Measurements from ENCODE around the gene SUMO3. TPM values are rescaled to one million over a fixed set of nuclear protein-coding genes. Genes with fewer than 3 reads are reported as not detected.

The SUMO3 gene
- total RNA-seq, 1 experiment from 2014 or later, result 81.7 TPM

DNA sequence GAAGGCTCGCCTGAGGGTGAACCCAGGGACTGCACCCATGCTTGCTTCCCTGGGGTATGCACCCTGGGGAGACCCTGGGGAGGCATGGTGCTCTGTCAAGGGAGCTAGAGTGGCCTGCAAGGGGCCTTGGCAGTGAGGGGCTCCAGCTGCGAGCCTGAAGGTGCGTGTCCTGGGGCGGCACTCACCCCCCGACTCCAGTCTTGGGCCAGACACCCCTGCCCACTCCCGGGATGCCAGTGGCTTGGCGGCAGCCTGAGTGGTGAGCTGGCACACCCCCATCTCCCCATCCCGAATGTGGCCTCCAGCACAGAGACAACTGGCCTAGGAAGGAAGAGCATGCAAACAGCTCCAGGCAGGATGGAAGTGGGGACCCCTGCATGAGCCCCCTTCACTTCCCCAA, 2.6 kb downstream of the SUMO3 start (continued):
- TF ChIP-seq, protein P1, sequence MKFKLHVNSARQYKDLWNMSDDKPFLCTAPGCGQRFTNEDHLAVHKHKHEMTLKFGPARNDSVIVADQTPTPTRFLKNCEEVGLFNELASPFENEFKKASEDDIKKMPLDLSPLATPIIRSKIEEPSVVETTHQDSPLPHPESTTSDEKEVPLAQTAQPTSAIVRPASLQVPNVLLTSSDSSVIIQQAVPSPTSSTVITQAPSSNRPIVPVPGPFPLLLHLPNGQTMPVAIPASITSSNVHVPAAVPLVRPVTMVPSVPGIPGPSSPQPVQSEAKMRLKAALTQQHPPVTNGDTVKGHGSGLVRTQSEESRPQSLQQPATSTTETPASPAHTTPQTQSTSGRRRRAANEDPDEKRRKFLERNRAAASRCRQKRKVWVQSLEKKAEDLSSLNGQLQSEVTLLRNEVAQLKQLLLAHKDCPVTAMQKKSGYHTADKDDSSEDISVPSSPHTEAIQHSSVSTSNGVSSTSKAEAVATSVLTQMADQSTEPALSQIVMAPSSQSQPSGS (CRISPR knock-in tag; IDR thresholded peaks at IDR 0.05; ENCODE audit: borderline replicate concordance, low read depth), result no peak
- TF ChIP-seq SMAD3 (CRISPR knock-in tag; IDR thresholded peaks at IDR 0.05; ENCODE audit: borderline replicate concordance) (no peak), MXD4 (CRISPR knock-in tag; IDR thresholded peaks at IDR 0.05; ENCODE audit: borderline replicate concordance) (no peak), ZNF138 (CRISPR knock-in tag; conservative IDR thresholded peaks at IDR 0.05) (no peak)
- TF ChIP-seq, protein P2, sequence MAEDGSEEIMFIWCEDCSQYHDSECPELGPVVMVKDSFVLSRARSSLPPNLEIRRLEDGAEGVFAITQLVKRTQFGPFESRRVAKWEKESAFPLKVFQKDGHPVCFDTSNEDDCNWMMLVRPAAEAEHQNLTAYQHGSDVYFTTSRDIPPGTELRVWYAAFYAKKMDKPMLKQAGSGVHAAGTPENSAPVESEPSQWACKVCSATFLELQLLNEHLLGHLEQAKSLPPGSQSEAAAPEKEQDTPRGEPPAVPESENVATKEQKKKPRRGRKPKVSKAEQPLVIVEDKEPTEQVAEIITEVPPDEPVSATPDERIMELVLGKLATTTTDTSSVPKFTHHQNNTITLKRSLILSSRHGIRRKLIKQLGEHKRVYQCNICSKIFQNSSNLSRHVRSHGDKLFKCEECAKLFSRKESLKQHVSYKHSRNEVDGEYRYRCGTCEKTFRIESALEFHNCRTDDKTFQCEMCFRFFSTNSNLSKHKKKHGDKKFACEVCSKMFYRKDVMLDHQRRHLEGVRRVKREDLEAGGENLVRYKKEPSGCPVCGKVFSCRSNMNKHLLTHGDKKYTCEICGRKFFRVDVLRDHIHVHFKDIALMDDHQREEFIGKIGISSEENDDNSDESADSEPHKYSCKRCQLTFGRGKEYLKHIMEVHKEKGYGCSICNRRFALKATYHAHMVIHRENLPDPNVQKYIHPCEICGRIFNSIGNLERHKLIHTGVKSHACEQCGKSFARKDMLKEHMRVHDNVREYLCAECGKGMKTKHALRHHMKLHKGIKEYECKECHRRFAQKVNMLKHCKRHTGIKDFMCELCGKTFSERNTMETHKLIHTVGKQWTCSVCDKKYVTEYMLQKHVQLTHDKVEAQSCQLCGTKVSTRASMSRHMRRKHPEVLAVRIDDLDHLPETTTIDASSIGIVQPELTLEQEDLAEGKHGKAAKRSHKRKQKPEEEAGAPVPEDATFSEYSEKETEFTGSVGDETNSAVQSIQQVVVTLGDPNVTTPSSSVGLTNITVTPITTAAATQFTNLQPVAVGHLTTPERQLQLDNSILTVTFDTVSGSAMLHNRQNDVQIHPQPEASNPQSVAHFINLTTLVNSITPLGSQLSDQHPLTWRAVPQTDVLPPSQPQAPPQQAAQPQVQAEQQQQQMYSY (CRISPR knock-in tag; IDR thresholded peaks at IDR 0.05), result no peak
- TF ChIP-seq, protein P3, sequence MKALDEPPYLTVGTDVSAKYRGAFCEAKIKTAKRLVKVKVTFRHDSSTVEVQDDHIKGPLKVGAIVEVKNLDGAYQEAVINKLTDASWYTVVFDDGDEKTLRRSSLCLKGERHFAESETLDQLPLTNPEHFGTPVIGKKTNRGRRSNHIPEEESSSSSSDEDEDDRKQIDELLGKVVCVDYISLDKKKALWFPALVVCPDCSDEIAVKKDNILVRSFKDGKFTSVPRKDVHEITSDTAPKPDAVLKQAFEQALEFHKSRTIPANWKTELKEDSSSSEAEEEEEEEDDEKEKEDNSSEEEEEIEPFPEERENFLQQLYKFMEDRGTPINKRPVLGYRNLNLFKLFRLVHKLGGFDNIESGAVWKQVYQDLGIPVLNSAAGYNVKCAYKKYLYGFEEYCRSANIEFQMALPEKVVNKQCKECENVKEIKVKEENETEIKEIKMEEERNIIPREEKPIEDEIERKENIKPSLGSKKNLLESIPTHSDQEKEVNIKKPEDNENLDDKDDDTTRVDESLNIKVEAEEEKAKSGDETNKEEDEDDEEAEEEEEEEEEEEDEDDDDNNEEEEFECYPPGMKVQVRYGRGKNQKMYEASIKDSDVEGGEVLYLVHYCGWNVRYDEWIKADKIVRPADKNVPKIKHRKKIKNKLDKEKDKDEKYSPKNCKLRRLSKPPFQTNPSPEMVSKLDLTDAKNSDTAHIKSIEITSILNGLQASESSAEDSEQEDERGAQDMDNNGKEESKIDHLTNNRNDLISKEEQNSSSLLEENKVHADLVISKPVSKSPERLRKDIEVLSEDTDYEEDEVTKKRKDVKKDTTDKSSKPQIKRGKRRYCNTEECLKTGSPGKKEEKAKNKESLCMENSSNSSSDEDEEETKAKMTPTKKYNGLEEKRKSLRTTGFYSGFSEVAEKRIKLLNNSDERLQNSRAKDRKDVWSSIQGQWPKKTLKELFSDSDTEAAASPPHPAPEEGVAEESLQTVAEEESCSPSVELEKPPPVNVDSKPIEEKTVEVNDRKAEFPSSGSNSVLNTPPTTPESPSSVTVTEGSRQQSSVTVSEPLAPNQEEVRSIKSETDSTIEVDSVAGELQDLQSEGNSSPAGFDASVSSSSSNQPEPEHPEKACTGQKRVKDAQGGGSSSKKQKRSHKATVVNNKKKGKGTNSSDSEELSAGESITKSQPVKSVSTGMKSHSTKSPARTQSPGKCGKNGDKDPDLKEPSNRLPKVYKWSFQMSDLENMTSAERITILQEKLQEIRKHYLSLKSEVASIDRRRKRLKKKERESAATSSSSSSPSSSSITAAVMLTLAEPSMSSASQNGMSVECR (CRISPR knock-in tag; IDR thresholded peaks at IDR 0.05; ENCODE audit: borderline replicate concordance), result no peak

DNA sequence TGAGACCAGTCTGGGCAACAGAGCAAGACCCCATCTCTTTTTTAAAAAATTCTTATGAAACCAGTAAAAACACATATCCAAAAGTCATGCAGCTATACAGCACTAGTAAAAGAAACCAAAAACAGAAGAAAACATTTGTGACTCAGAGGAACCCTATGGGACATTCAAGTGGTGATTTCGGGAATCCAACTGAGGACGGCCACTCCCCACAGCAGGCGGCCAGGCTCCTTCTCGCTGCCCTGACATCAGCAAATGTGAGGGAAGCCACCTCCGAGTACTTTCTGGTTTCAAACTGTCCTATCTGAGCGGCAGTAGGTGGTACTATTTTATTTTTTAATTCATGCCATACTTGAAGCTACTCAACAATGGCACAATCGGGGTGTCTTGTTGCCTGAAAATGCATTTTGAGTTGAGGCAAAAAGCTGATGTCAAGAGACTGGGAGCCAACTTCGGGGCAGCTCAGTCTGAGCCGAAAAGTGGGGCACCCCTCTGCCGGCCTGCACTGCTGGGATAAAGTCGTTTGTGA, 3.3 kb downstream of the SUMO3 start:
- Mint-ChIP-seq H3K4me3 (no peak overlapping the region), H3K36me3 (peaks cover 15% of the 10 kb centered on the region), H3K4me1 (peaks cover 10% of the 10 kb centered on the region), H3K27me3 (ENCODE audit: low read depth) (peaks cover 7% of the 10 kb centered on the region), H3K27ac (no peak overlapping the region), H3K9me3 (peaks cover 3% of the 10 kb centered on the region)
- no peak for ATAC-seq
- POLR2A ChIA-PET, result no interaction called here
- CTCF ChIA-PET, result interaction anchor here (1.1 to 1.4 kb wide), 2 partner anchors 13 to 14 kb away, joined by 3 to 4 read pairs; partner anchors contain the start of gene UBE2G2
- no peak for DNase-seq (ENCODE audit: low spot score)
- TF ChIP-seq, protein P4, sequence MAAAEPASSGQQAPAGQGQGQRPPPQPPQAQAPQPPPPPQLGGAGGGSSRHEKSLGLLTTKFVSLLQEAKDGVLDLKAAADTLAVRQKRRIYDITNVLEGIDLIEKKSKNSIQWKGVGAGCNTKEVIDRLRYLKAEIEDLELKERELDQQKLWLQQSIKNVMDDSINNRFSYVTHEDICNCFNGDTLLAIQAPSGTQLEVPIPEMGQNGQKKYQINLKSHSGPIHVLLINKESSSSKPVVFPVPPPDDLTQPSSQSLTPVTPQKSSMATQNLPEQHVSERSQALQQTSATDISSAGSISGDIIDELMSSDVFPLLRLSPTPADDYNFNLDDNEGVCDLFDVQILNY (CRISPR knock-in tag; IDR thresholded peaks at IDR 0.05), result no peak
- TF ChIP-seq, protein P5, sequence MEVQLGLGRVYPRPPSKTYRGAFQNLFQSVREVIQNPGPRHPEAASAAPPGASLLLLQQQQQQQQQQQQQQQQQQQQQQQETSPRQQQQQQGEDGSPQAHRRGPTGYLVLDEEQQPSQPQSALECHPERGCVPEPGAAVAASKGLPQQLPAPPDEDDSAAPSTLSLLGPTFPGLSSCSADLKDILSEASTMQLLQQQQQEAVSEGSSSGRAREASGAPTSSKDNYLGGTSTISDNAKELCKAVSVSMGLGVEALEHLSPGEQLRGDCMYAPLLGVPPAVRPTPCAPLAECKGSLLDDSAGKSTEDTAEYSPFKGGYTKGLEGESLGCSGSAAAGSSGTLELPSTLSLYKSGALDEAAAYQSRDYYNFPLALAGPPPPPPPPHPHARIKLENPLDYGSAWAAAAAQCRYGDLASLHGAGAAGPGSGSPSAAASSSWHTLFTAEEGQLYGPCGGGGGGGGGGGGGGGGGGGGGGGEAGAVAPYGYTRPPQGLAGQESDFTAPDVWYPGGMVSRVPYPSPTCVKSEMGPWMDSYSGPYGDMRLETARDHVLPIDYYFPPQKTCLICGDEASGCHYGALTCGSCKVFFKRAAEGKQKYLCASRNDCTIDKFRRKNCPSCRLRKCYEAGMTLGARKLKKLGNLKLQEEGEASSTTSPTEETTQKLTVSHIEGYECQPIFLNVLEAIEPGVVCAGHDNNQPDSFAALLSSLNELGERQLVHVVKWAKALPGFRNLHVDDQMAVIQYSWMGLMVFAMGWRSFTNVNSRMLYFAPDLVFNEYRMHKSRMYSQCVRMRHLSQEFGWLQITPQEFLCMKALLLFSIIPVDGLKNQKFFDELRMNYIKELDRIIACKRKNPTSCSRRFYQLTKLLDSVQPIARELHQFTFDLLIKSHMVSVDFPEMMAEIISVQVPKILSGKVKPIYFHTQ (CRISPR knock-in tag; IDR thresholded peaks at IDR 0.05), result no peak
- TF ChIP-seq CREM (CRISPR knock-in tag; IDR thresholded peaks at IDR 0.05), result no peak
- TF ChIP-seq GABPB1 (CRISPR knock-in tag; IDR thresholded peaks at IDR 0.05), result no peak
- TF ChIP-seq ELF4 (CRISPR knock-in tag; IDR thresholded peaks at IDR 0.05; ENCODE audit: low read depth), result no peak
- TF ChIP-seq FOXJ3 (CRISPR knock-in tag; IDR thresholded peaks at IDR 0.05; ENCODE audit: borderline replicate concordance), result no peak
- TF ChIP-seq, protein P6, sequence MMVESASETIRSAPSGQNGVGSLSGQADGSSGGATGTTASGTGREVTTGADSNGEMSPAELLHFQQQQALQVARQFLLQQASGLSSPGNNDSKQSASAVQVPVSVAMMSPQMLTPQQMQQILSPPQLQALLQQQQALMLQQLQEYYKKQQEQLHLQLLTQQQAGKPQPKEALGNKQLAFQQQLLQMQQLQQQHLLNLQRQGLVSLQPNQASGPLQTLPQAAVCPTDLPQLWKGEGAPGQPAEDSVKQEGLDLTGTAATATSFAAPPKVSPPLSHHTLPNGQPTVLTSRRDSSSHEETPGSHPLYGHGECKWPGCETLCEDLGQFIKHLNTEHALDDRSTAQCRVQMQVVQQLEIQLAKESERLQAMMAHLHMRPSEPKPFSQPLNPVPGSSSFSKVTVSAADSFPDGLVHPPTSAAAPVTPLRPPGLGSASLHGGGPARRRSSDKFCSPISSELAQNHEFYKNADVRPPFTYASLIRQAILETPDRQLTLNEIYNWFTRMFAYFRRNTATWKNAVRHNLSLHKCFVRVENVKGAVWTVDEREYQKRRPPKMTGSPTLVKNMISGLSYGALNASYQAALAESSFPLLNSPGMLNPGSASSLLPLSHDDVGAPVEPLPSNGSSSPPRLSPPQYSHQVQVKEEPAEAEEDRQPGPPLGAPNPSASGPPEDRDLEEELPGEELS (CRISPR knock-in tag; IDR thresholded peaks at IDR 0.05), result no peak
- TF ChIP-seq ZNF232 (CRISPR knock-in tag; IDR thresholded peaks at IDR 0.05), result no peak
- TF ChIP-seq ATF1 (CRISPR knock-in tag; IDR thresholded peaks at IDR 0.05), result no peak
- TF ChIP-seq, protein P7, sequence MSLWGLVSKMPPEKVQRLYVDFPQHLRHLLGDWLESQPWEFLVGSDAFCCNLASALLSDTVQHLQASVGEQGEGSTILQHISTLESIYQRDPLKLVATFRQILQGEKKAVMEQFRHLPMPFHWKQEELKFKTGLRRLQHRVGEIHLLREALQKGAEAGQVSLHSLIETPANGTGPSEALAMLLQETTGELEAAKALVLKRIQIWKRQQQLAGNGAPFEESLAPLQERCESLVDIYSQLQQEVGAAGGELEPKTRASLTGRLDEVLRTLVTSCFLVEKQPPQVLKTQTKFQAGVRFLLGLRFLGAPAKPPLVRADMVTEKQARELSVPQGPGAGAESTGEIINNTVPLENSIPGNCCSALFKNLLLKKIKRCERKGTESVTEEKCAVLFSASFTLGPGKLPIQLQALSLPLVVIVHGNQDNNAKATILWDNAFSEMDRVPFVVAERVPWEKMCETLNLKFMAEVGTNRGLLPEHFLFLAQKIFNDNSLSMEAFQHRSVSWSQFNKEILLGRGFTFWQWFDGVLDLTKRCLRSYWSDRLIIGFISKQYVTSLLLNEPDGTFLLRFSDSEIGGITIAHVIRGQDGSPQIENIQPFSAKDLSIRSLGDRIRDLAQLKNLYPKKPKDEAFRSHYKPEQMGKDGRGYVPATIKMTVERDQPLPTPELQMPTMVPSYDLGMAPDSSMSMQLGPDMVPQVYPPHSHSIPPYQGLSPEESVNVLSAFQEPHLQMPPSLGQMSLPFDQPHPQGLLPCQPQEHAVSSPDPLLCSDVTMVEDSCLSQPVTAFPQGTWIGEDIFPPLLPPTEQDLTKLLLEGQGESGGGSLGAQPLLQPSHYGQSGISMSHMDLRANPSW (CRISPR knock-in tag; conservative IDR thresholded peaks at IDR 0.05; ENCODE audit: low read depth), result no peak
